CD4-positive, alpha-beta T cell treated with Interleukin-17A for 4 hours (primary cell): ENCODE results near the gene WDPCP.
"Not testable (repeated sequence)": the region's sequence is repeated elsewhere in the genome, so short reads cannot be mapped to it uniquely, and the experiment has no call there.

ENCODE experiments used
- DNase-seq: peaks from one replicate; pipeline ENCODE4 v3.0.0-alpha.2; 2020; ENCODE audit warnings: mixed read lengths

The WDPCP gene

DNA sequence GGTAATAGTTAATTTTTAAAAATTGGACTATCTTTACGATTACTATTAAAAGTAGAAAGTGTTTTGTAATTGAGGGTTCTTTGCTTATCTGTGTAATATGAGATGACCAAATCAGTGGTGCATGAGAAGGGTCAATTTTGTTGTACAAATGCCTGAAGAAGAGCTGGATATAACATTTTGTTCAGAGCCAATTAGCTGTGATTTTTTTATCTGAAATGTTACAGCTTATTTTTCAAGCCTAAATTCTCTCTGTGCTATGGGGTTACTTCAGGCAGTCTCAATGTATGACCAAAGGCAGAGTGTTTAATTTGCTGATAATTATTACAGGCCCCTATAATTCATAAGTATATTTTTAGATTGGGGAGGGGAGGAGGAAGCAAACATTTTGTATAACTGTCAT lies 495.9 kb downstream of the WDPCP start:
- no peak for DNase-seq

DNA sequence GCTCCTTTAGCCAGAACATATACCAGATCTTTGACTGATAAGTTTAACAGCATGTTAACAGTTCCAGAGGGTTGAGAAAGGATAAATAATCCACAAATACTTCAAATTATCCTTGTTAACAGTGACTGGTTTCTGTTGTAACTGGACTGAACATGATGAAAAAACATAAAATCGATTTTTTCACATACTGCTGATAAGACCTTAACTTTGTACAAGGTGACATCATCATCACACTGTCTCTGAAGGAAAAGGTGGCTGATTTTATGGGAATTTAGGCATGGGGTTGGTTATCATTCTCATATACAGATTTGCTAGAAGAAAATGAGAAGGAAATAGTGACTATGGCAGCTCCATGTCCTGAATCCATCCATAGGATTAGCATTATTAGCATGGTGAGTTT lies 501.6 kb downstream of the WDPCP start:
- no peak for DNase-seq

DNA sequence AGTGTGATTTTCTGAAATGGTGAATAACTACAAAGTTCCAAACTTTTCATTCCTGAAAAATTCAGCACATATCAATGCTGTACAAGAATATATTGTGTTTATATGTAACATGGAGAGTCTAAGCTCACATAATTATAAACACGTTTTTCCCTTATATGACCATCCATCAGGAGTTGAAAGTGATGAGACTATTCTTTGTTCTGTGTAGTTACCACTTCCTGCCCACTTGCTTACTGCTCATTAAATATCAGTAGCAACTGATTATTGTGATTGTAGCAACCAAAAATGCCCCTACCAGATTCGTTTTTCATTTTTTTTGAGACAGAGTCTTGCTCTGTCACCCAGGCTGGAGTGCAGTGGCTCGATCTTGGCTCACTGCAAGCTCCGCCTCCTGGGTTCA lies 506.9 kb downstream of the WDPCP start:
- DNase-seq: no peak

DNA sequence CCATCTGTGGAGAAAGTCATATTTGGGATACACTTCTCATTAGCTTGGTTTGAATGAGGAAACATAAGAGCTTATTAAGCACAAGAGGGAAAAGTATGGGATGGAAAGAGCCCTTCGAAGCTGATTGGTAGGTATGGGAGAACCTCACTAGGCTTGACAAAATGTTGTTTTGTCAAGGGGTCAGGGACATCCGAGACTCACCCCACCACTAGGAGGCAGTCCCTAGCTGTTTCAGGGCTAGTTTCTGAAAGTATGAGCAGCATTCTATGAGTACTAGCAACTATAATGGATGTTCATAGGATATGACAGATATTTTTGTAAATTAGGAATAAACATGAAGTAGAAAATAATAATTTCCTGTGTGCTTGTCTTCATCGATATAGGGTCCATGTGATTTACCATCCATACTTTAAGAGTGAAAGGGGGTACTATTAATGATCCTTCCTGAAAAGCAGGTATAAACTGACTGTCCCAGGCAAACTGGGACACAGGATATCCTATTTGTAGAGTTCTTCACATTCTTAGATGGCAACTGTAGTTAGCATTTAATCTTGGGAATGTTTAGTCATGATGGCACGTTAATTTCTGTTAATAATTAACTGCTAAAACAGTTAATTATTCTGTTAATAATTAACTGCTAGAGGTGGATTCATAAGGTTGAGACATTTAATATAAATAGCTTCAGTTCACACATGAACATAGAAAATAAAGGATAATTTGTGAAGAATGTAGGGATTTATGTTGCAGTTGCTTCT lies 509.2 kb downstream of the WDPCP start:
- DNase-seq: no peak

DNA sequence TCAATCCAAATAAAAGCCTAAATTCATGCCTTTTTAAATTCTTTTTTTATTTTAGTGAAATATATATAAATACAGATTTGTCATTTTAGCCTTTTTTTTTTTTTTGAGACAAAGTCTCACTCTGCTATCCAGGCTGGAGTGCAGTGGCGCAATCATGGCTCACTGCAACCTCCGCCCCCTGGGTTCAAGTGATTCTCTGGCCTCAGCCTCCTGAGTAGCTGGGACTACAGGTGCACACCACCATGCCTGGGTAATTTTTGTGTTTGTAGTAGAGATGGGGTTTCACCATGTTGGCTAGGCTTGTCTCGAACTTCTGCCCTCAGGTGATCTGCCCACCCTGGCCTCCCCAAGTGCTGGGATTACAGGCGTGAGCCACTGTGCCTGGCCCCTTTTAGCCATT lies 513.9 kb downstream of the WDPCP start:
- not testable (repeated sequence) for DNase-seq

DNA sequence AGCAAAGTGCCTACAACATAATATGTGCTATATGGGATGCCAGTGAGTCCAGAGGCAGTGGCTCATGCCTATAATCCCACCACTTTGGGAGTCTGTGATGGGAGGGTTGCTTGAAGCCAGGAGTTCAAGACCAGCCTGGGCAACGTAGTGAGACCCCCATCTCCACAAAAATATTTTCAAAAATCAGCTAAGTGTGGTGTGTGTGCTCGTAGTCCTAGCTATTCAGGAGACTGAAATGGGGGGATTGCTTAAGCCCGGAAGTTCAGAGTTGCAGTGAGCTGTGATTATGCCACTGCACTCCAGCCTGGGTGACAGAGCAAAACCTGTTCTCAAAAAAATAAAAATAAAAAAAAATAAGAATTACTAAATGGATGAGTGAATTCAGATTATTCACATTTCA lies 514.3 kb downstream of the WDPCP start:
- no peak for DNase-seq

DNA sequence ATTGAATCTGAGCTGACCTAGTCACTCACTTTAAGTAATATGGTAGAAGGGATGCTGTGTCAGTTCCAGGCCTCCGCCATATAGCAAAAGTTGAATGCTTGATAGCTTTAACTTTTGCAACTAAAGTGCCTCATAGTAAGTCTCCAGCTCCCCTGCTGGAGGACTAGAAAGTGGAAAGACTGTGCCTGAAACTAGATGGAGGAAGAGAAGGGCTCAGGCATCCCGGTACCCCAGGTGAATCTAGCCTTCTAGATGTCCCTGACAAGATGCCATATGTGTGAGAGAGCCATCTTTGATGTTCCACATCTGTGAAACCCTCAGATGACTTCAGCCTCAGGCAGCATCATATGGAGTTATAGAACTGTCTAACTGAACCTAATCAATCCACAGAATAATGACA lies 516.6 kb downstream of the WDPCP start:
- DNase-seq: no peak
